ENCODE data around the gene PILRA.
"Not testable (repeated sequence)": the region's sequence is repeated elsewhere in the genome, so short reads cannot be mapped to it uniquely, and the experiment has no call there.

The PILRA gene

GRCh38 chr7:100373261-100373831 lies at the start of gene PILRA:
TSS of gene PILRA (plus strand) at chr7:100373487. CDS start at chr7:100373657, 170 bp downstream.
- FAIRE-seq (no peak), DNase-seq (ENCODE audit: insufficient read length, low spot score) (no peak)

- FAIRE-seq; DNase-seq (ENCODE audit: insufficient read length, low spot score): not testable (repeated sequence)
Measured at GRCh38 chr7:100324194-100324593, 49.1 kb upstream of the PILRA start.

- not testable (repeated sequence) for FAIRE-seq
Measured at GRCh38 chr7:100325671-100326070, 47.6 kb upstream of the PILRA start.

GRCh38 chr7:100326914-100327313 lies 46.4 kb upstream of the PILRA start:
- not testable (repeated sequence) for FAIRE-seq; DNase-seq (ENCODE audit: insufficient read length, low spot score)

More at GRCh38 chr7:100325671-100326070, 47.6 kb upstream of the PILRA start:
- not testable (repeated sequence) for DNase-seq (ENCODE audit: insufficient read length, low spot score)

GRCh38 chr7:100335566-100336466 lies 37.5 kb upstream of the PILRA start:
- peak; percentile 71 for DNase-seq (ENCODE audit: insufficient read length, low spot score)

GRCh38 chr7:100338083-100338696 lies 35.1 kb upstream of the PILRA start:
- not testable (repeated sequence) for FAIRE-seq
- DNase-seq (ENCODE audit: insufficient read length, low spot score): peak; percentile 15

More at GRCh38 chr7:100335566-100336466, 37.5 kb upstream of the PILRA start:
- not testable (repeated sequence) for FAIRE-seq

- FAIRE-seq; DNase-seq (ENCODE audit: insufficient read length, low spot score): not testable (repeated sequence)
Measured at GRCh38 chr7:100341286-100341685, 32.0 kb upstream of the PILRA start.

- FAIRE-seq: no peak
- DNase-seq (ENCODE audit: insufficient read length, low spot score): no peak
Measured at GRCh38 chr7:100342765-100343164, 30.5 kb upstream of the PILRA start.

GRCh38 chr7:100344124-100344559 lies 29.1 kb upstream of the PILRA start:
- not testable (repeated sequence) for FAIRE-seq; DNase-seq (ENCODE audit: insufficient read length, low spot score)

GRCh38 chr7:100344560-100345287 lies 28.6 kb upstream of the PILRA start:
- DNase-seq (ENCODE audit: insufficient read length, low spot score); FAIRE-seq: not testable (repeated sequence)

GRCh38 chr7:100345288-100345672 lies 28.0 kb upstream of the PILRA start:
- not testable (repeated sequence) for DNase-seq (ENCODE audit: insufficient read length, low spot score); FAIRE-seq

- no peak for DNase-seq (ENCODE audit: insufficient read length, low spot score)
Measured at GRCh38 chr7:100346921-100347320, 26.4 kb upstream of the PILRA start.

GRCh38 chr7:100348805-100349204 lies 24.5 kb upstream of the PILRA start:
- FAIRE-seq (no peak), DNase-seq (ENCODE audit: insufficient read length, low spot score) (no peak)

More at GRCh38 chr7:100346921-100347320, 26.4 kb upstream of the PILRA start:
- no peak for FAIRE-seq

GRCh38 chr7:100349757-100350156 lies 23.5 kb upstream of the PILRA start:
- DNase-seq (ENCODE audit: insufficient read length, low spot score): no peak
- no peak for FAIRE-seq

GRCh38 chr7:100351657-100352058 lies 21.6 kb upstream of the PILRA start:
- DNase-seq (ENCODE audit: insufficient read length, low spot score): no peak
- no peak for FAIRE-seq

- not testable (repeated sequence) for FAIRE-seq; DNase-seq (ENCODE audit: insufficient read length, low spot score)
Measured at GRCh38 chr7:100352230-100352781, 21.0 kb upstream of the PILRA start.

- FAIRE-seq: no peak
- DNase-seq (ENCODE audit: insufficient read length, low spot score): no peak
Measured at GRCh38 chr7:100352984-100353684, 20.2 kb upstream of the PILRA start.

GRCh38 chr7:100353685-100354330 lies 19.5 kb upstream of the PILRA start:
- DNase-seq (ENCODE audit: insufficient read length, low spot score): no peak
- FAIRE-seq: no peak
